Lung (tissue), 12 donors: ENCODE data around the gene TENM4. TPM values are rescaled to one million over a fixed set of nuclear protein-coding genes. Genes with fewer than 3 reads are reported as not detected.

ENCODE experiments used
- ATAC-seq: fragments of 200-7000 bp; cut with Tn5 transposase; one replicate; pipeline ENCODE4 v1.9.1; 2020; ENCODE audit warnings: moderate number of reproducible peaks; ENCODE audit not compliant: insufficient read depth, low FRiP score
- DNase-seq, 3 donors: peaks; one replicate each; pipeline ENCODE4 v3.0.0-alpha.2; 2013 to 2017
- H3K27ac ChIP-seq, 2 donors: one replicate each; pipeline ENCODE4 v1.5.1; 2013; ENCODE audit warnings: mild to moderate bottlenecking in 2 of 2, moderate library complexity in 2 of 2, control low read depth in 1 of 2, inconsistent platforms in 1 of 2, low read depth in 1 of 2, low read length in 1 of 2
- H3K27me3 ChIP-seq, 3 donors: one replicate each; pipeline ENCODE4 v1.5.1; 2013; ENCODE audit warnings: low read length in 2 of 3; ENCODE audit not compliant: control insufficient read depth in 3 of 3, insufficient read depth in 3 of 3
- H3K36me3 ChIP-seq, 4 donors: one replicate each; pipeline ENCODE4 v1.5.1; 2013; ENCODE audit warnings: low read length in 4 of 4, mild to moderate bottlenecking in 1 of 4, moderate library complexity in 1 of 4; ENCODE audit not compliant: control insufficient read depth in 4 of 4, insufficient read depth in 4 of 4
- H3K4me1 ChIP-seq, 5 donors: one replicate each; pipeline ENCODE4 v1.5.1; 2013; ENCODE audit warnings: low read length in 5 of 5, mild to moderate bottlenecking in 2 of 5, moderate library complexity in 1 of 5; ENCODE audit not compliant: control insufficient read depth in 5 of 5, insufficient read depth in 5 of 5
- H3K4me3 ChIP-seq: one replicate; pipeline ENCODE4 v1.5.1; 2013; ENCODE audit warnings: mild to moderate bottlenecking, control low read depth, moderate library complexity
- H3K9ac ChIP-seq, 2 donors: one replicate each; pipeline ENCODE4 v1.5.1; 2013; ENCODE audit warnings: low read length in 2 of 2, control low read depth in 1 of 2; ENCODE audit not compliant: insufficient read depth in 1 of 2
- H3K9me3 ChIP-seq, 4 donors: one replicate each; pipeline ENCODE4 v1.5.1; 2013; ENCODE audit warnings: low read length in 3 of 4, mild to moderate bottlenecking in 1 of 4, moderate library complexity in 1 of 4; ENCODE audit not compliant: control insufficient read depth in 4 of 4, insufficient read depth in 3 of 4
- CTCF ChIP-seq: IDR thresholded peaks from 2 replicates; pipeline ENCODE4 v1.5.1; 2012; ENCODE audit warnings: mild to moderate bottlenecking; ENCODE audit errors: control extremely low read depth, extremely low read depth
- WGBS, 2 donors: extraction: QIAGEN DNeasy Blood & Tissue Kit; methylation state at CpG; one replicate each; pipeline ENCODE4 v1.1.7; 2013; 5-methylcytosine and 5-hydroxymethylcytosine counted together
- polyA plus RNA-seq, 2 donors: library from polyadenylated mRNA; stranded (reverse); fragments of 200-250 nt; gene quantifications; one replicate each; pipeline ENCODE4 v1.2.1, GENCODE V29; 2013
- total RNA-seq, 2 donors: library from RNA; depleted of rRNA in 1 of 2; stranded (reverse); fragments of >200 nt in 1 of 2; gene quantifications; one replicate each; pipeline ENCODE4 v1.2.1, GENCODE V29; 2014 to 2021
- donor health status: control.
- donor health status: control.
- donor health status: Bipolar disorder and iron deficiency.
- donor health status: healthy.
- donor health status: DM: yes; HTN: yes; CAD: no.

Gene TENM4
- total and polyA plus RNA-seq, 4 donors, result 0.28 to 16.4 (median 3.2) TPM

GRCh38 chr11:79044201-79044600 is 396.6 kb downstream of the TENM4 start:
- peaks cover 0 to 25% (median 4%) of the 10 kb centered on the region in 5 donors for H3K4me1 ChIP-seq

GRCh38 chr11:79043726-79044125 is 397.1 kb downstream of the TENM4 start:
- peak in 1 of 3 donors; percentile 35 for DNase-seq
- peaks cover 0 to 25% (median 4%) of the 10 kb centered on the region in 5 donors for H3K4me1 ChIP-seq

More at GRCh38 chr11:79044201-79044600, 396.6 kb downstream of the TENM4 start:
- DNase-seq, result no peak
- TF ChIP-seq CTCF, result no peak
- H3K27ac ChIP-seq, result no peak overlapping the region
- ATAC-seq, result no peak
- no peak overlapping the region for H3K9ac ChIP-seq
- H3K9me3 ChIP-seq, result no peaks in the 10 kb centered on the region
- no peak overlapping the region for H3K4me3 ChIP-seq
- WGBS, 2 donors, result 92 to 95% methylated on average over 2 of the region's 2 CpGs
- H3K36me3 ChIP-seq, result no peaks in the 10 kb centered on the region
- no peaks in the 10 kb centered on the region for H3K27me3 ChIP-seq

DNA sequence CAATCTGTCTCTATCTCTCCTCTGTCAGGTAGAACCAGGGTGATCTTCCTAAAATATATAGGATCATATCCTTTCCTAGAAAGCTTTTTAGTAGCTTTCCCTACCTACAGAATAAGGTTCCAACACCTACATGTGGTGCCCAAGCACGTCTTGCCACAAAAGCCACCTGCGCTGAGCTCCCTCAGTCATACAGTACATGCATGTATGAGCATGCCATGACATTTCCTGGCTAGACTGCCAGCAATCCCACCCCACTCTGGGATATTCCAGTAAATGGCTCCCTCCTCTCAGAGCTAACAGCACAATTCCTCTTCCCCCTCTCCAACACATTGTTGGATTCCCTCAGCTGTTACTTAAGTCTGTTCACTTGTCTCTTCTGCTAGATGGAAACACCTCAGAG is 398.0 kb downstream of the TENM4 start:
- DNase-seq, result no peak
- no peaks in the 10 kb centered on the region for H3K9me3 ChIP-seq
- no peak for ATAC-seq
- no peaks in the 10 kb centered on the region for H3K36me3 ChIP-seq
- 91 to 93% methylated on average over 2 of the region's 2 CpGs for WGBS, 2 donors
- H3K27ac ChIP-seq, result no peak overlapping the region
- no peak overlapping the region for H3K4me3 ChIP-seq
- no peaks in the 10 kb centered on the region for H3K27me3 ChIP-seq
- H3K4me1 ChIP-seq, result peaks cover 0 to 25% (median 4%) of the 10 kb centered on the region in 5 donors
- no peak overlapping the region for H3K9ac ChIP-seq
- no peak for TF ChIP-seq CTCF

More at GRCh38 chr11:79043726-79044125, 397.1 kb downstream of the TENM4 start:
- 67 to 73% methylated on average over 3 of the region's 3 CpGs for WGBS, 2 donors
- TF ChIP-seq CTCF, result no peak
- no peaks in the 10 kb centered on the region for H3K9me3 ChIP-seq
- ATAC-seq, result no peak
- H3K27me3 ChIP-seq, result no peaks in the 10 kb centered on the region
- no peak overlapping the region for H3K4me3 ChIP-seq
- no peaks in the 10 kb centered on the region for H3K36me3 ChIP-seq
- no peak overlapping the region for H3K9ac ChIP-seq
- H3K27ac ChIP-seq, result no peak overlapping the region

GRCh38 chr11:79040348-79040747 is 400.5 kb downstream of the TENM4 start:
- WGBS, 2 donors, result 80 to 89% methylated on average over 1 of the region's 1 CpG
- Histone ChIP-seq H3K27me3 (no peaks in the 10 kb centered on the region), H3K9ac (no peak overlapping the region), H3K27ac (no peak overlapping the region), H3K4me3 (no peak overlapping the region), H3K9me3 (no peaks in the 10 kb centered on the region), H3K4me1 (peaks cover 0 to 10% (median 2%) of the 10 kb centered on the region in 5 donors), H3K36me3 (no peaks in the 10 kb centered on the region)
- no peak for TF ChIP-seq CTCF
- ATAC-seq (no peak), DNase-seq (no peak)
